HFF-Myc (cell line): ENCODE measurements around the gene DGKG.

Source experiments
- DNase-seq: peaks from one replicate; pipeline ENCODE4 v3.0.0-alpha.2; 2011; ENCODE audit warnings: low read depth; ENCODE audit errors: extremely low read depth
- H3K4me3 ChIP-seq: replicated peaks from 2 replicates; pipeline ENCODE4 v1.5.1; 2011; ENCODE audit warnings: low read depth, mild to moderate bottlenecking, control low read depth, low read length
- TF ChIP-seq, protein P1 (sequence below): IDR thresholded peaks from 2 replicates; pipeline ENCODE4 v1.5.1; 2012; ENCODE audit warnings: mild to moderate bottlenecking, low read depth, low read length, control low read depth; ENCODE audit errors: missing control alignments

Gene DGKG

DNA sequence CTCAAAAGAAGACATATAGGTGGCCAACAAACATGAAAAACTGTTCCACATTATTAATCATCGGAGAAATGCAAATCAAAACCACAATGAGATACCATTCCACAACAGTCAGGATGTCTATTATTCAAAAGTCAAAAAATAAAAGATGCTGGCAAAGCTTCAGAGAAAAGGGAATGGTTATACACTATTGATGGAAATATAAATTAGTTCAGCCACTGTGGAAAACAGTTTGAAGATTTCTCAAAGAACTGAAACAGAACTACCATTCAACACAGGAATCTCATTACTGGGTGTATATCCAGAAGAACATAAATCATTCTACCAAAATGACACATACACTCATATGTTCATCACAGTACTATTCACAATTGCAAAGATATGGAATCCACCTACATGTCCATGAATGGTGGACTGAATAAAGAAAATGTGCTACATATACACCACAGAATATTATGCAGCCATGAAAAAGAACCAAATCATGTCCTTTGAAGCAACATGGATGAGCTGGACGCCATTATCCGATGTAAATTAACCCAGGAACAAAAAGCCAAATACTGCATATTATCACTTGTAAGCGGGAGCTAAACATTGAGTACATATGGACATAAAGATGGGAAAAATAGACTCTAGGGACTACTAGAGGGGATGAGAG lies 32.7 kb upstream of the DGKG start:
- H3K4me3 ChIP-seq = no peak overlapping the region

DNA sequence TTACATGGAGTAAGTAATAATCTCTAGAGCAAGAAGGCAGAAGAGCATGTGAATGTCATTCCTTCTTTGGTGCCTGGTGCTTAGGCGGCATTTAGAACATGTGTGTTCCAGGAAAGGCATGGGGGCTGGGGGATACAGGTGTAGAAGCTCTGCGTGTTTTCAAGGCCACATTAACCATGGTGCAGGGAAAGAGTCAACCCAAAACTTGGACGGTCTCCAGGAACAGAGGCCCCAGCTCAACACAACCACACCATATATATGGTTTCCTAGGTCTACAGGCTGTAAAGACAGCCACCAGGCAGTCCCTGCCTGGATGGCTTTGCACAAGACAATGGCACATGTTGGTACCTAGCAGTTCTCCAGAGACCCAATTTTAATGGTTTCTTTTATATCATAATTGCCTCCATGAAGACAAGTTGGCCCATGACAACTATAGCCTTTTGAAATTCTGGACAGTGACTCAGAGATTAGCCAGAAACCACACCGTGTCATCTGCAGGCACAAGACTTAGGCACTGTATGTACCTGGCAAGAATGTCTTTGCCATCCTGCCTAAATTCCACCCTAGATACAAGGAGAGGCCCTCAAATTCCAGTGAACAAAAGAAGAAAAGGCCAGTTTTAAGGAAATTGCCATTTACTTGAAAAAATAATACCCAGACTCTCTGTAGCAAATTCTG lies 25.0 kb upstream of the DGKG start:
- TF ChIP-seq, protein P1, sequence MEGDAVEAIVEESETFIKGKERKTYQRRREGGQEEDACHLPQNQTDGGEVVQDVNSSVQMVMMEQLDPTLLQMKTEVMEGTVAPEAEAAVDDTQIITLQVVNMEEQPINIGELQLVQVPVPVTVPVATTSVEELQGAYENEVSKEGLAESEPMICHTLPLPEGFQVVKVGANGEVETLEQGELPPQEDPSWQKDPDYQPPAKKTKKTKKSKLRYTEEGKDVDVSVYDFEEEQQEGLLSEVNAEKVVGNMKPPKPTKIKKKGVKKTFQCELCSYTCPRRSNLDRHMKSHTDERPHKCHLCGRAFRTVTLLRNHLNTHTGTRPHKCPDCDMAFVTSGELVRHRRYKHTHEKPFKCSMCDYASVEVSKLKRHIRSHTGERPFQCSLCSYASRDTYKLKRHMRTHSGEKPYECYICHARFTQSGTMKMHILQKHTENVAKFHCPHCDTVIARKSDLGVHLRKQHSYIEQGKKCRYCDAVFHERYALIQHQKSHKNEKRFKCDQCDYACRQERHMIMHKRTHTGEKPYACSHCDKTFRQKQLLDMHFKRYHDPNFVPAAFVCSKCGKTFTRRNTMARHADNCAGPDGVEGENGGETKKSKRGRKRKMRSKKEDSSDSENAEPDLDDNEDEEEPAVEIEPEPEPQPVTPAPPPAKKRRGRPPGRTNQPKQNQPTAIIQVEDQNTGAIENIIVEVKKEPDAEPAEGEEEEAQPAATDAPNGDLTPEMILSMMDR = no peak
- no peak for DNase-seq
- no peak overlapping the region for H3K4me3 ChIP-seq

More for the DNA sequence above, 32.7 kb upstream of the DGKG start:
- TF ChIP-seq, protein P1 = no peak
- no peak for DNase-seq

DNA sequence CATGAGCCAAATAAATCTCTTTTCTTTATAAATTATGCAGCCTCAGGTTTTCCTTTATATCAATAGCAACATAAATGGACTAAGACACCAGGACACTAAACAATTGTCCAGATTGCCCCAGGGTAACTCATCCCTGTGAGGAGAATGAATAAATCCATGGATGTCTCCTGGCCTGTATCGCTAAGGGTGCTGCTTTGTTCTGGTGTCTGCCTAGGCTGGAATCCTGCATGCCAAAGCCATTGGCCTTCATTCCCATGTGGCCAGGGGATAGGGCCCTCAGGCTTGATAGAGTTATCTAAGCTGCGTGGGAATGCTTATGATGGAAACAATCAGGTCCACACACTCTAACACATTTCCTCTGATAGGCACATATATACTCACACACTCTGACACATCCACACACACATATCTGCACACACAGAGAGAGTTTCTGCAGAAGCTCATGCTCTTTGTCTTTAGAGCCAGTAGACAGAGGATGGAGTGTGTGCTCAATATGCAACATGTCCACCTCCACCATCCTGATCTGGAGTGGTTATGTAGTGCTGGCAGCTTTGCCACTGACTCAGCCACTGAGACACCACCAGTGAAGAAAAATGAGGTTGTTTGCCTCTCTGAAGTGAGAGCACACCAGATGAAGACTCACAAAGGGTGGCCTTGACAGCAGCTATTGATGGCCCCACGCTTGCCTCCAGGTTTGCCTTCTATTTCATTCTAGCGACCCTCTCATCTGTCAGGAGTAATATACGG lies 24.0 kb upstream of the DGKG start:
- H3K4me3 ChIP-seq = no peak overlapping the region
- DNase-seq = no peak
- TF ChIP-seq, protein P1 = no peak

DNA sequence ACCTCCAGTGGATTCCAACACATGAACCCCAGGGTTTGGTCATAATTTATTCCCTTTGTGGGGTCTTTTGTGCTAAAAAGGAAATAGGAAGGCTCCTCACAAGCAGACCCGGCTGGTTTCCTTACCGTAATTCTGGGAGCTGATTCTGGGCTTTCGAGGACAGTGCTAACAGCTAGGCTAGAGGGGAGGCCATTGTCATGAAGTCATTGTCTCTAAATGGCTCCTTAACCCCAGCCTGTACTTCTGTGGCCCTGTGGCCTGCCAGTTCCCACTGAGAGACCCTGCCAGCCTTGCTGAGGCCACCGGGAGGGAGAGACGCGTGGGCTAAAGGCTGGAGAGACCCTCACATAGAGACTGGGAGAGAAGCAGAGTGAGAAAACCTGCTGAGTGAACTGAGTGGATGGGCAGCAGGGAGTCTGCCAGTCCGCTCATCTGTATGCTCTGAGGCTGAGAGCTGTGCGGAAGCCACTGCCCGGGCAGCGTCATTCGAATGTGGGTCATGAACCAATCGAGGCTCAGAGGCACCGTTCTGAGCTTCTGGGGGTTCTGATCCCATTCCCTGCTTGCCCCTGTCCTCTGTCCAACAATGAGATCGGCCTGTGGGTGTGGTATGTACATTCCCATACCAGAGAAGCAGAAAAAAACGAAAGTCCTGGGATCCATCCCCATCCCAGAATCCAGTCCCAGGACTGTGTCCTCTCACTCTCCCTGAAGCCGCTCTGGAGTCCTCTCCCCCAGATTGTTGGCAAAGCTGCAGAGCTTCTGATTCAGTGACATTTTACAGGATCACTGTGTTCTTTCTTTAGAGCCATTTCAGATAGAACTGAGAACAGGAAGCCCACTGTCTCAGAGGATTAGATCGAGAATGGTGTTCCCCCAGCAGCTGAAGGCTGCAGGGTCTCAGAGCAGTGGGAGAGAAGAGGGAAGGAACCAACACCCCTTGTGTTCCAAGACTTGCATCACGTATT lies 21.3 kb upstream of the DGKG start:
- DNase-seq = no peak
- no peak overlapping the region for H3K4me3 ChIP-seq
- TF ChIP-seq, protein P1 = no peak

DNA sequence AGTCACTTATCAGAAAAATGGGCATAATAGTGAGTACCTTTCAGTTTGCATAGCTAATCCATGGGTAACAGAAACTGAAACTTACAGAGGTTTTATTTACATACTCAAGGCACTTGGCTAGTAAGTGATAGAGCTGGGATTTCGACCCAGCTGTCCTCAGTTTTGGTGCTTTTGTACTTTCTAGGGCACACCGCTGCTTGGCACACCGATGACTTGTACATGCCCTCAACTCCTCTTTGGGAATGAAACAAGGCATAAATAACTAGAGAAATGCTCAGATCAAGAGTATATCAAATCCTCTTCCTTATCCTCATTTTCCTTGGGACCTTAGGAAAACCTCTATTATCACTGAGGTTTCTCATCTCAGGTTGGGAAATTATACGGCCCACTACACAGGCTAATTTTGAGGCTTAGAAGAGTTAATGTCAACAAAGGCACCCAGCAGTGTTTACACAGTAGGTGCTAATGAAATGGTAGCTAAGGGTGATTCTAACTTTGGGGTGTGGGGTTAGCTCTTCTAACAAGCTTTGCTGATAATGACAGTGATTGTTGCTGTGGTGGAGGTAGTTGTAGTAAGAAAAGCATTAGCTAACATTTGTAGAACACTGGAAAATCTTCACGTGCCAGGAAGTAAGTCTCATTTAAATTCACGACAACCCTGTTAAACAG lies 20.3 kb upstream of the DGKG start:
- H3K4me3 ChIP-seq = no peak overlapping the region
- no peak for DNase-seq
- TF ChIP-seq, protein P1 = no peak
